GM18519 (cell line): ENCODE measurements around the gene MESD.

ENCODE experiments used
- ATAC-seq: cut with Tn5 transposase; IDR thresholded peaks from one replicate; pipeline ENCODE4 v1.9.1; 2021; ENCODE audit warnings: mild to moderate bottlenecking, moderate library complexity; ENCODE audit not compliant: unreplicated experiment, low FRiP score

Gene MESD

GRCh38 chr15:80942746-80943565 is 46.7 kb downstream of the MESD start:
- ATAC-seq = no peak

GRCh38 chr15:80942266-80942665 is 47.4 kb downstream of the MESD start:
- ATAC-seq = no peak

- no peak for ATAC-seq
Measured at GRCh38 chr15:80940851-80941250, 48.8 kb downstream of the MESD start.

- ATAC-seq = no peak
Measured at GRCh38 chr15:80940331-80940730, 49.3 kb downstream of the MESD start.

- ATAC-seq = no peak
Measured at GRCh38 chr15:80939216-80939615, 50.4 kb downstream of the MESD start.

- ATAC-seq = no peak
Measured at GRCh38 chr15:80937718-80938117, 51.9 kb downstream of the MESD start.

- no peak for ATAC-seq
Measured at GRCh38 chr15:80936288-80937078, 53.1 kb downstream of the MESD start.

- ATAC-seq = no peak
Measured at GRCh38 chr15:80934761-80935221, 54.8 kb downstream of the MESD start.

- no peak for ATAC-seq
Measured at GRCh38 chr15:80932989-80933388, 56.6 kb downstream of the MESD start.

GRCh38 chr15:80932513-80932815 is 57.2 kb downstream of the MESD start:
- ATAC-seq = no peak

GRCh38 chr15:80931721-80932512 is 57.7 kb downstream of the MESD start:
- ATAC-seq = no peak

GRCh38 chr15:80931191-80931590 is 58.4 kb downstream of the MESD start:
- ATAC-seq = no peak

- no peak for ATAC-seq
Measured at GRCh38 chr15:80929689-80930088, 59.9 kb downstream of the MESD start.

- no peak for ATAC-seq
Measured at GRCh38 chr15:80929225-80929624, 60.4 kb downstream of the MESD start.

GRCh38 chr15:80926126-80926525 is 63.5 kb downstream of the MESD start:
- ATAC-seq = no peak

GRCh38 chr15:80925597-80926059 is 64.0 kb downstream of the MESD start:
- ATAC-seq = no peak

- ATAC-seq = no peak
Measured at GRCh38 chr15:80924278-80924677, 65.3 kb downstream of the MESD start.

GRCh38 chr15:80923668-80924067 is 66.0 kb downstream of the MESD start:
- no peak for ATAC-seq

- no peak for ATAC-seq
Measured at GRCh38 chr15:80921736-80922410, 67.7 kb downstream of the MESD start.

- no peak for ATAC-seq
Measured at GRCh38 chr15:80920271-80920699, 69.3 kb downstream of the MESD start.
